Tibial nerve (tissue), 4 donors: Measurements from ENCODE around the gene LYPD6B. TPM values are rescaled to one million over a fixed set of nuclear protein-coding genes. Genes with fewer than 3 reads are reported as not detected.

Source experiments
- DNase-seq, 2 donors: peaks; one replicate each; pipeline ENCODE4 v3.0.0-alpha.2; 2019; ENCODE audit warnings: low spot score in 2 of 2
- H3K27ac ChIP-seq, 4 donors: fragments of 200-600 bp; sonication (generic) in 3 of 4; one replicate each; pipeline ENCODE4 v1.5.1; 2017 to 2019; ENCODE audit warnings: mild to moderate bottlenecking in 1 of 4
- H3K27me3 ChIP-seq, 2 donors: fragments of 200-600 bp; sonication (generic) in 1 of 2; one replicate each; pipeline versions ENCODE4 v1.5.1 to v1.6.0; 2017 to 2019
- H3K36me3 ChIP-seq, 3 donors: fragments of 200-600 bp; sonication (generic); one replicate each; pipeline ENCODE4 v1.5.1; 2018 to 2019
- H3K4me1 ChIP-seq, 4 donors: fragments of 200-600 bp; sonication (generic) in 3 of 4; one replicate each; pipeline ENCODE4 v1.5.1; 2017 to 2019
- H3K4me3 ChIP-seq, 4 donors: fragments of 200-600 bp; sonication (generic) in 3 of 4; one replicate each; pipeline ENCODE4 v1.5.1; 2017 to 2019; ENCODE audit warnings: mild to moderate bottlenecking in 1 of 4, moderate library complexity in 1 of 4
- H3K9me3 ChIP-seq, 4 donors: fragments of 200-600 bp; sonication (generic) in 3 of 4; one replicate each; pipeline ENCODE4 v1.5.1; 2017 to 2019
- EP300 ChIP-seq, 2 donors: sonication (generic); formaldehyde crosslinking; IDR thresholded peaks; one replicate each; pipeline ENCODE4 v1.6.1; 2017; ENCODE audit warnings: antibody characterized with exemption in 2 of 2, mild to moderate bottlenecking in 1 of 2
- POLR2A ChIP-seq, 2 donors: fragments of 450-650 bp; IDR thresholded peaks; one replicate each; pipeline ENCODE4 v1.6.1; 2017; ENCODE audit warnings: antibody characterized with exemption in 2 of 2, mild to moderate bottlenecking in 2 of 2, moderate library complexity in 2 of 2
- WGBS, 2 donors: methylation state at CpG; one replicate each; pipeline ENCODE4 v1.1.5; 2018; 5-methylcytosine and 5-hydroxymethylcytosine counted together
- total RNA-seq, 4 donors: library from RNA; depleted of rRNA; stranded (reverse); fragments of >200 nt; gene quantifications; one replicate each; pipeline ENCODE4 v1.1.0, GENCODE V29; 2016
- TF ChIP-seq, protein P1 (sequence below), 5 experiments: fragments of 200-600 bp in 3 of 5; fragments of 450-650 bp in 2 of 5; sonication (generic) in 3 of 5; IDR thresholded peaks; one replicate each; pipeline ENCODE4 v1.5.1; 2016 to 2019; ENCODE audit warnings: antibody characterized with exemption in 5 of 5, mild to moderate bottlenecking in 3 of 5, moderate library complexity in 2 of 5

Gene LYPD6B
- total RNA-seq, 4 donors from 2014 or later = not detected

- Histone ChIP-seq H3K36me3 (no peaks in the 10 kb centered on the region), H3K4me1 (no peaks in the 10 kb centered on the region), H3K27me3 (no peaks in the 10 kb centered on the region), H3K27ac (no peak overlapping the region), H3K9me3 (no peaks in the 10 kb centered on the region), H3K4me3 (no peak overlapping the region)
- no peak for DNase-seq
- 32 to 54% methylated on average over 1 of the region's 1 CpG for WGBS, 2 donors
- TF ChIP-seq POLR2A (IDR thresholded peaks at IDR 0.05) (no peak), EP300 (IDR thresholded peaks at IDR 0.05) (no peak)
- TF ChIP-seq, protein P1, sequence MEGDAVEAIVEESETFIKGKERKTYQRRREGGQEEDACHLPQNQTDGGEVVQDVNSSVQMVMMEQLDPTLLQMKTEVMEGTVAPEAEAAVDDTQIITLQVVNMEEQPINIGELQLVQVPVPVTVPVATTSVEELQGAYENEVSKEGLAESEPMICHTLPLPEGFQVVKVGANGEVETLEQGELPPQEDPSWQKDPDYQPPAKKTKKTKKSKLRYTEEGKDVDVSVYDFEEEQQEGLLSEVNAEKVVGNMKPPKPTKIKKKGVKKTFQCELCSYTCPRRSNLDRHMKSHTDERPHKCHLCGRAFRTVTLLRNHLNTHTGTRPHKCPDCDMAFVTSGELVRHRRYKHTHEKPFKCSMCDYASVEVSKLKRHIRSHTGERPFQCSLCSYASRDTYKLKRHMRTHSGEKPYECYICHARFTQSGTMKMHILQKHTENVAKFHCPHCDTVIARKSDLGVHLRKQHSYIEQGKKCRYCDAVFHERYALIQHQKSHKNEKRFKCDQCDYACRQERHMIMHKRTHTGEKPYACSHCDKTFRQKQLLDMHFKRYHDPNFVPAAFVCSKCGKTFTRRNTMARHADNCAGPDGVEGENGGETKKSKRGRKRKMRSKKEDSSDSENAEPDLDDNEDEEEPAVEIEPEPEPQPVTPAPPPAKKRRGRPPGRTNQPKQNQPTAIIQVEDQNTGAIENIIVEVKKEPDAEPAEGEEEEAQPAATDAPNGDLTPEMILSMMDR (IDR thresholded peaks at IDR 0.05) = no peak
These were observed 149.8 kb downstream of the LYPD6B start for GRCh38 chr2:149188291-149188690.

- Histone ChIP-seq H3K4me3 (no peak overlapping the region), H3K4me1 (no peaks in the 10 kb centered on the region), H3K9me3 (no peaks in the 10 kb centered on the region), H3K36me3 (no peaks in the 10 kb centered on the region), H3K27me3 (no peaks in the 10 kb centered on the region), H3K27ac (no peak overlapping the region)
- DNase-seq = no peak
- no peak for TF ChIP-seq POLR2A (IDR thresholded peaks at IDR 0.05)
- TF ChIP-seq EP300 (IDR thresholded peaks at IDR 0.05) = no peak
- TF ChIP-seq, protein P1 (IDR thresholded peaks at IDR 0.05) = no peak
These were observed 151.3 kb downstream of the LYPD6B start for GRCh38 chr2:149189769-149190168.

DNA sequence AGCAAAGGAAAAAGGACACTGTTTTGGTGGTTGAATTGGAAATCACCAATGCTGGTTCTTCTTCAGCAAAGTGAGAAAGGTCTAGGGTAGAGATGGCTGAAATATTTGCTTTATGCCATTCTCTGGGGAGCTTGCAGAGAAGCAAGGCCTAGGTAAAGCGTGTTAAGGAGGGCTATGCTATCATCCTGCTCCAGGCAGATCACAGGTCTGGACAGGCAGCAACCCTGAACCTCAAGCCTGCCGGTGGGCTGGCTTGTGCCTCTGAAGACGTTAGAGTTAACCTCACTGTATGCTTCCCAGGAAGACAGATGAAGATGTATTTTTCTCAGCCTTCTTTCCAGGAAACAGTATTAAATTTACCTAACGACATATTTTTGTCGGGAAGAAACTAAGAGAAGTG, 153.4 kb downstream of the LYPD6B start:
- H3K4me1 ChIP-seq = no peaks in the 10 kb centered on the region
- TF ChIP-seq, protein P1 (IDR thresholded peaks at IDR 0.05) = no peak
- TF ChIP-seq POLR2A (IDR thresholded peaks at IDR 0.05) (no peak), EP300 (IDR thresholded peaks at IDR 0.05) (no peak)
- no peaks in the 10 kb centered on the region for H3K36me3 ChIP-seq
- no peak for DNase-seq
- H3K4me3 ChIP-seq = no peak overlapping the region
- H3K27ac ChIP-seq = no peak overlapping the region
- 83 to 88% methylated on average over 5 of the region's 5 CpGs for WGBS, 2 donors
- H3K9me3 ChIP-seq = no peaks in the 10 kb centered on the region
- H3K27me3 ChIP-seq = no peaks in the 10 kb centered on the region

DNA sequence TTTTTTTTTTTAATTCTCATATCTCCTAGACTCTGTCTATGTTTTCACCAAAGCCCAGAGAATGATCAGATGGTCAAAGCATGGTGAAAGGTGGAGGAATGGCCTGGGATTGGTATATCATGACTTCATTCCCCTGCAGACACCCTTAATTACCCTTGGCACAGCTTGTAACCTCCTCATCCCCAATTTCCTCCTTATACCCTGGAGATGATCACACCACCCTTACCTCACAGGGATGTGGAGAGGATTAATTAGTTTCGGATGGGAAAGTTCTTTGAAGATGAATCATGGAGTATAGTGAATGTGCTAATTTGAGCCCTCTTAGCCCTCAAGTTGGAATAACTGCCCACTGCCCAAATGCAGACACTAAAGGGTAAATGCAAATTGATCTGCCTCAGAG, 153.9 kb downstream of the LYPD6B start:
- Histone ChIP-seq H3K4me1 (no peaks in the 10 kb centered on the region), H3K36me3 (no peaks in the 10 kb centered on the region), H3K27ac (no peak overlapping the region), H3K9me3 (no peaks in the 10 kb centered on the region), H3K27me3 (no peaks in the 10 kb centered on the region), H3K4me3 (no peak overlapping the region)
- DNase-seq = no peak
- WGBS, 2 donors = 75 to 84% methylated on average over 1 of the region's 1 CpG
- TF ChIP-seq EP300 (IDR thresholded peaks at IDR 0.05) (no peak), POLR2A (IDR thresholded peaks at IDR 0.05) (no peak)
- TF ChIP-seq, protein P1 (IDR thresholded peaks at IDR 0.05) = no peak

DNA sequence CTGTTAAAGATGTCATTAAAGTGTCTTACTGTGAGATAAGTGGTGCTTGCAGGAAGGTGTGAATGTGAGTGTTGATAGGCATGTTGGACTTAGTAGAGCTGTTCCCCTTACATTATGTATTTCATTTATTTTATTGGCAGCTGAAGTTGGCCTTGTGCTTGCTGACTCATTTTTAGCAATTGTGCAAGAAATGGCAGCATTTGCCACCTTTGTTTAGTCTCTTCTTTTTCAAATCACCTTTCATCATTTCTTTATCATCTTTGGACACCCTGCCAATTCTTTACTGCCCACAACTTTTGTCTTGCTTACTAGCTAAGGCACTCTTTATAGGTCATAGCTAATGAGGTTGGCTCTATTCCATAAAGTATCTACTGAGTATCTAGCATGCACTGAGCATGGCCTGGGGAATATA, 161.6 kb downstream of the LYPD6B start:
- TF ChIP-seq, protein P1 (IDR thresholded peaks at IDR 0.05) = no peak
- TF ChIP-seq POLR2A (IDR thresholded peaks at IDR 0.05) = no peak
- H3K27ac ChIP-seq = no peak overlapping the region
- no peaks in the 10 kb centered on the region for H3K4me1 ChIP-seq
- no peaks in the 10 kb centered on the region for H3K27me3 ChIP-seq
- no peaks in the 10 kb centered on the region for H3K9me3 ChIP-seq
- H3K4me3 ChIP-seq = no peak overlapping the region
- no peak for DNase-seq
- no peaks in the 10 kb centered on the region for H3K36me3 ChIP-seq
